Heart right ventricle (tissue), 16 donors: ENCODE data around the gene TNFSF10. TPM values are rescaled to one million over a fixed set of nuclear protein-coding genes. Genes with fewer than 3 reads are reported as not detected.

Experiments
- ATAC-seq, 8 donors: fragments of 200-7000 bp; cut with Tn5 transposase; one replicate each; pipeline ENCODE4 v1.9.1; 2020; ENCODE audit warnings: mild to moderate bottlenecking in 8 of 8, moderate library complexity in 8 of 8, moderate number of reproducible peaks in 1 of 8
- DNase-seq, 2 donors: peaks; one replicate each; pipeline ENCODE4 v3.0.0-alpha.2; 2020
- H3K27ac ChIP-seq, 10 donors: fragments of 200-600 bp; sonication (generic) in 2 of 10; one replicate each; pipeline versions ENCODE4 v1.5.0 to v1.8.0; 2020 to 2022; ENCODE audit warnings: mild to moderate bottlenecking in 3 of 10
- H3K27me3 ChIP-seq, 7 donors: fragments of 200-600 bp; one replicate each; pipeline ENCODE4 v1.8.0; 2021 to 2022; ENCODE audit warnings: mild to moderate bottlenecking in 2 of 7
- H3K36me3 ChIP-seq, 9 donors: fragments of 200-600 bp; sonication (generic) in 1 of 9; one replicate each; pipeline versions ENCODE4 v1.5.0 to v1.8.0; 2020 to 2022; ENCODE audit warnings: mild to moderate bottlenecking in 2 of 9
- H3K4me1 ChIP-seq, 9 donors: fragments of 200-600 bp; sonication (generic) in 1 of 9; one replicate each; pipeline versions ENCODE4 v1.5.0 to v1.8.0; 2020 to 2022; ENCODE audit warnings: mild to moderate bottlenecking in 4 of 9
- H3K4me3 ChIP-seq, 10 donors: fragments of 200-600 bp; sonication (generic) in 2 of 10; one replicate each; pipeline versions ENCODE4 v1.5.0 to v1.8.0; 2020 to 2022; ENCODE audit warnings: mild to moderate bottlenecking in 7 of 10, moderate library complexity in 2 of 10
- H3K9me3 ChIP-seq, 11 donors: fragments of 200-600 bp in 10 of 11; sonication (generic) in 2 of 11; one replicate each; pipeline versions ENCODE4 v1.5.0 to v1.8.0; 2013 to 2022; ENCODE audit warnings: mild to moderate bottlenecking in 2 of 11, control low read depth in 1 of 11, moderate library complexity in 1 of 11
- CTCF ChIP-seq, 9 donors: fragments of 200-600 bp; sonication (generic) in 2 of 9; IDR thresholded peaks; one replicate each; pipeline versions ENCODE4 v1.5.0 to v1.8.0; 2021 to 2022; ENCODE audit warnings: antibody characterized with exemption in 9 of 9, mild to moderate bottlenecking in 5 of 9, moderate library complexity in 1 of 9
- WGBS, 2 donors: extraction: QIAGEN DNeasy Blood & Tissue Kit; methylation state at CpG; one replicate each; pipeline ENCODE4 v1.1.7; 2013; ENCODE audit warnings: inconsistent platforms in 1 of 2; 5-methylcytosine and 5-hydroxymethylcytosine counted together
- intact Hi-C, 10 donors: fragments of 100-400 bp; cut with DNase I; formaldehyde crosslinking; loops; one replicate each; pipeline versions ENCODE4 v1.11.1 to v1.14.2; 2022
- polyA plus RNA-seq, 2 donors: library from polyadenylated mRNA; stranded (reverse); fragments of 200-250 nt; gene quantifications; one replicate each; pipeline ENCODE4 v1.2.3, GENCODE V29; 2013
- total RNA-seq, 10 donors: library from RNA; stranded (reverse); fragmentation: NEBNext Ultra II Directional in 3 of 10; extraction: Animal tissue kit (Norgen Biotek cat#: 25700) in 3 of 10; gene quantifications; one replicate each; pipeline versions ENCODE4 v1.2.1 to v1.2.4, GENCODE V29; 2021 to 2023
- donor health status: Arrhythmogenic right ventricular cardiomyopathy.
- donor health status: ischemic (EF 13 %, LVEDD 7.1; RV severe dilation, severe dysfunction).
- donor health status: healthy with polysubstance abuse.
- donor health status: DM: no; HTN: yes; CAD: no.
- donor health status: DM: no; HTN: no; CAD: no.
- donor health status: ischemic (EF 25% LVEDD 6.9; RV normal size, moderate dysfunction).
- donor health status: ischemic (EF 25% LVEDD 5.7; RV mildly dilated, moderate dysfunction).
- donor health status: healthy.
- donor health status: DM: yes; HTN: yes; CAD: no.
- donor health status: Ischemic cardiomyopathy.
- donor health status: ischemic (EF 35%, LVEDD 5.7; RV mildly dilated, moderate dysfunction).
- donor health status: nonischemic (EF 11% LVEDD 7.7; RV severe dilation, severe dysfunction).
- donor health status: DM: yes; HTN: yes; CAD: no.
- donor health status: PGD.
- donor health status: ischemic (EF 29% LVEDD 5.4; RV normal size, mild dysfunction).
- donor health status: nonischemic (EF 23%, LVEDD 6.1; RV moderate dilation, normal function).

The TNFSF10 gene
- total and polyA plus RNA-seq, 12 donors = 4.7 to 51.5 (median 17.5) TPM

GRCh38 chr3:172478116-172478515 lies 45.1 kb downstream of the TNFSF10 start:
- Histone ChIP-seq H3K27me3 (no peaks in the 10 kb centered on the region), H3K4me1 (peaks cover 0 to 19% (median 4%) of the 10 kb centered on the region in 9 donors), H3K36me3 (no peaks in the 10 kb centered on the region), H3K27ac (peak overlapping the region in 1 of 10 donors; percentile 73), H3K4me3 (no peak overlapping the region), H3K9me3 (peaks cover 0 to 10% (median 0%) of the 10 kb centered on the region in 11 donors)
- intact Hi-C loops = loop anchor here in 5 of 10 donors (10.0 kb wide), 4 partner anchors 113 to 833 kb away; no protein-coding TSS in a partner anchor
- WGBS, 2 donors = 51 to 69% methylated on average over 1 of the region's 1 CpG
- DNase-seq = no peak
- no peak for TF ChIP-seq CTCF (IDR thresholded peaks at IDR 0.05)
- no peak for ATAC-seq

- DNase-seq = no peak
- peaks cover 0 to 15% (median 6%) of the 10 kb centered on the region in 11 donors for H3K9me3 ChIP-seq
- no peak for TF ChIP-seq CTCF (IDR thresholded peaks at IDR 0.05)
- ATAC-seq = peak in 3 of 8 donors; percentile 8 to 50 (median 11)
- peak overlapping the region in 4 of 10 donors; percentile 17 to 73 (median 63) for H3K27ac ChIP-seq
- H3K36me3 ChIP-seq = no peaks in the 10 kb centered on the region
- intact Hi-C loops = loop anchor here in 6 of 10 donors (2.0 to 10.0 kb wide), 5 partner anchors 112 to 832 kb away; no protein-coding TSS in a partner anchor
- peaks cover 0 to 19% (median 4%) of the 10 kb centered on the region in 9 donors for H3K4me1 ChIP-seq
- peak overlapping the region in 9 of 10 donors; percentile 2 to 59 (median 48) for H3K4me3 ChIP-seq
- no peaks in the 10 kb centered on the region for H3K27me3 ChIP-seq
- 77 to 84% methylated on average over 5 of the region's 5 CpGs for WGBS, 2 donors
These were observed 46.9 kb downstream of the TNFSF10 start for GRCh38 chr3:172476347-172476746.

GRCh38 chr3:172475703-172476102 lies 47.5 kb downstream of the TNFSF10 start:
- ATAC-seq = peak in 2 of 8 donors; percentile 39 to 51
- 82 to 84% methylated on average over 5 of the region's 5 CpGs for WGBS, 2 donors
- no peak overlapping the region for H3K4me3 ChIP-seq
- H3K4me1 ChIP-seq = peaks cover 0 to 19% (median 4%) of the 10 kb centered on the region in 9 donors
- H3K9me3 ChIP-seq = peaks cover 0 to 18% (median 6%) of the 10 kb centered on the region in 11 donors
- intact Hi-C loops = loop anchor here in 6 of 10 donors (2.0 to 10.0 kb wide), 5 partner anchors 111 to 831 kb away; no protein-coding TSS in a partner anchor
- no peak for DNase-seq
- no peak for TF ChIP-seq CTCF (IDR thresholded peaks at IDR 0.05)
- H3K27me3 ChIP-seq = no peaks in the 10 kb centered on the region
- H3K36me3 ChIP-seq = no peaks in the 10 kb centered on the region
- H3K27ac ChIP-seq = no peak overlapping the region

GRCh38 chr3:172471903-172472302 lies 51.3 kb downstream of the TNFSF10 start:
- Histone ChIP-seq H3K4me1 (peaks cover 0 to 12% (median 0%) of the 10 kb centered on the region in 9 donors), H3K27me3 (no peaks in the 10 kb centered on the region), H3K4me3 (no peak overlapping the region), H3K9me3 (peaks cover 0 to 18% (median 6%) of the 10 kb centered on the region in 11 donors), H3K27ac (no peak overlapping the region), H3K36me3 (no peaks in the 10 kb centered on the region)
- ATAC-seq (no peak), DNase-seq (no peak)
- no peak for TF ChIP-seq CTCF (IDR thresholded peaks at IDR 0.05)
- 48 to 62% methylated on average over 1 of the region's 1 CpG for WGBS, 2 donors
- intact Hi-C loops = loop anchor here in 6 of 10 donors (5.0 to 10.0 kb wide), 5 partner anchors 80 to 827 kb away; no protein-coding TSS in a partner anchor
